H9 (cell line): ENCODE measurements around the gene C1orf74. TPM values are rescaled to one million over a fixed set of nuclear protein-coding genes. Genes with fewer than 3 reads are reported as not detected.

Experiments
- DNase-seq: peaks from one replicate; pipeline ENCODE4 v3.0.0-alpha.2; 2017
- H2AFZ ChIP-seq: one replicate; pipeline ENCODE4 v1.6.1; 2013; ENCODE audit warnings: mild to moderate bottlenecking, low read length, control low read depth, moderate library complexity
- H2AK5ac ChIP-seq: 2 replicates; pipeline ENCODE4 v1.6.1; 2013; ENCODE audit warnings: low read length, control low read depth, mixed read lengths; ENCODE audit not compliant: insufficient read length
- H2BK120ac ChIP-seq: one replicate; pipeline ENCODE4 v1.6.1; 2013; ENCODE audit warnings: low read depth, mild to moderate bottlenecking, low read length, control low read depth, inconsistent platforms; ENCODE audit not compliant: poor library complexity, severe bottlenecking
- H2BK12ac ChIP-seq: 2 replicates; pipeline ENCODE4 v1.6.1; 2013; ENCODE audit warnings: low read length, control low read depth, mixed read lengths, low read depth; ENCODE audit not compliant: insufficient read length
- H2BK15ac ChIP-seq: 2 replicates; pipeline ENCODE4 v1.6.1; 2013; ENCODE audit warnings: low read depth, low read length, control low read depth
- H2BK20ac ChIP-seq: one replicate; pipeline ENCODE4 v1.6.1; 2013; ENCODE audit warnings: low read depth, mild to moderate bottlenecking, low read length, control low read depth, inconsistent platforms; ENCODE audit not compliant: poor library complexity, severe bottlenecking
- H2BK5ac ChIP-seq: 2 replicates; pipeline ENCODE4 v1.6.1; 2013; ENCODE audit warnings: low read length, control low read depth, mixed read lengths; ENCODE audit not compliant: insufficient read length
- H3K14ac ChIP-seq: 2 replicates; pipeline ENCODE4 v1.6.1; 2013; ENCODE audit warnings: low read length, control low read depth; ENCODE audit not compliant: insufficient read depth
- H3K18ac ChIP-seq: 2 replicates; pipeline ENCODE4 v1.6.1; 2013; ENCODE audit warnings: low read depth, mild to moderate bottlenecking, mixed read lengths, low read length, control low read depth; ENCODE audit not compliant: insufficient read length
- H3K23ac ChIP-seq: 2 replicates; pipeline ENCODE4 v1.6.1; 2013; ENCODE audit warnings: low read length, control low read depth, mixed read lengths, low read depth; ENCODE audit not compliant: insufficient read length
- H3K23me2 ChIP-seq: 2 replicates; pipeline ENCODE4 v1.6.1; 2013; ENCODE audit warnings: low read depth, mild to moderate bottlenecking, mixed read lengths, low read length, control low read depth; ENCODE audit not compliant: insufficient read length, poor library complexity, severe bottlenecking
- H3K27ac ChIP-seq: 2 replicates; pipeline ENCODE4 v1.5.1; 2013; ENCODE audit warnings: low read length, control low read depth, mixed read lengths, low read depth; ENCODE audit not compliant: insufficient read length
- H3K27me3 ChIP-seq: 2 replicates; pipeline ENCODE4 v1.6.1; 2013; ENCODE audit warnings: low read length, control low read depth, inconsistent platforms; ENCODE audit not compliant: insufficient read depth
- H3K4ac ChIP-seq: 2 replicates; pipeline ENCODE4 v1.6.1; 2013; ENCODE audit warnings: low read depth, mild to moderate bottlenecking, control low read depth, inconsistent platforms, low read length, moderate library complexity
- H3K4me1 ChIP-seq: 2 replicates; pipeline ENCODE4 v1.6.1; 2013; ENCODE audit warnings: low read length, control low read depth, inconsistent platforms; ENCODE audit not compliant: insufficient read depth
- H3K4me2 ChIP-seq: 2 replicates; pipeline ENCODE4 v1.6.1; 2013; ENCODE audit warnings: low read length, control low read depth, mixed read lengths; ENCODE audit not compliant: insufficient read length, insufficient read depth
- H3K56ac ChIP-seq: 2 replicates; pipeline ENCODE4 v1.6.1; 2013; ENCODE audit warnings: low read depth, mild to moderate bottlenecking, mixed read lengths, low read length, control low read depth; ENCODE audit not compliant: insufficient read length
- H3K79me1 ChIP-seq: 2 replicates; pipeline ENCODE4 v1.6.1; 2013; ENCODE audit warnings: low read depth, mild to moderate bottlenecking, moderate library complexity, low read length, control low read depth, inconsistent platforms; ENCODE audit not compliant: insufficient read depth, poor library complexity, severe bottlenecking
- H3K79me2 ChIP-seq: 2 replicates; pipeline ENCODE4 v1.6.1; 2013; ENCODE audit warnings: low read length, control low read depth, inconsistent platforms; ENCODE audit not compliant: insufficient read depth
- H3K9ac ChIP-seq: 2 replicates; pipeline ENCODE4 v1.6.1; 2013; ENCODE audit warnings: low read length, control low read depth, mixed read lengths; ENCODE audit not compliant: insufficient read length; ENCODE audit errors: extremely low read depth
- H3K9me3 ChIP-seq: one replicate; pipeline ENCODE4 v1.6.1; 2013; ENCODE audit warnings: low read depth, low read length, inconsistent platforms; ENCODE audit not compliant: control insufficient read depth
- H3T11ph ChIP-seq: one replicate; pipeline ENCODE4 v1.6.1; 2013; ENCODE audit warnings: mild to moderate bottlenecking, low read length, control low read depth, inconsistent platforms
- H4K20me1 ChIP-seq: one replicate; pipeline ENCODE4 v1.6.1; 2013; ENCODE audit not compliant: control insufficient read depth, insufficient read length, insufficient read depth
- H4K5ac ChIP-seq: 2 replicates; pipeline ENCODE4 v1.6.1; 2013; ENCODE audit warnings: low read depth, mild to moderate bottlenecking, mixed read lengths, low read length, control low read depth; ENCODE audit not compliant: insufficient read length
- H4K8ac ChIP-seq: replicated peaks from 2 replicates; pipeline ENCODE4 v1.6.1; 2013; ENCODE audit warnings: low read length, control low read depth, mixed read lengths, low read depth; ENCODE audit not compliant: insufficient read length
- H4K91ac ChIP-seq: 2 replicates; pipeline ENCODE4 v1.6.1; 2013; ENCODE audit warnings: low read depth, mild to moderate bottlenecking, moderate library complexity, mixed read lengths, low read length, control low read depth; ENCODE audit not compliant: insufficient read length
- H3K27ac Mint-ChIP-seq, 3 experiments: 2 replicates in 2 of 3; 3 replicates in 1 of 3; pipeline ENCODE4 v1.8.0; 2020 to 2021; ENCODE audit warnings: mixed read lengths in 3 of 3, mild to moderate bottlenecking in 1 of 3, moderate library complexity in 1 of 3
- H3K27me3 Mint-ChIP-seq: 2 replicates; pipeline ENCODE4 v1.8.0; 2021; ENCODE audit warnings: low read depth, mild to moderate bottlenecking, moderate library complexity, mixed read lengths
- H3K36me3 Mint-ChIP-seq, 3 experiments: 2 replicates in 2 of 3; 3 replicates in 1 of 3; pipeline ENCODE4 v1.8.0; 2020 to 2021; ENCODE audit warnings: low read depth in 3 of 3, mixed read lengths in 3 of 3; ENCODE audit not compliant: insufficient read depth in 1 of 3
- H3K4me1 Mint-ChIP-seq, 2 experiments: 2 replicates each; pipeline ENCODE4 v1.8.0; 2020; ENCODE audit warnings: mixed read lengths in 2 of 2
- H3K4me3 Mint-ChIP-seq, 2 experiments: 2 replicates in 1 of 2; 3 replicates in 1 of 2; pipeline ENCODE4 v1.8.0; 2020 to 2021; ENCODE audit warnings: mild to moderate bottlenecking in 2 of 2, mixed read lengths in 2 of 2, moderate library complexity in 1 of 2
- H3K9me3 Mint-ChIP-seq, 2 experiments: 2 replicates in 1 of 2; 3 replicates in 1 of 2; pipeline ENCODE4 v1.8.0; 2020; ENCODE audit warnings: mild to moderate bottlenecking in 2 of 2, mixed read lengths in 2 of 2, moderate library complexity in 1 of 2
- total RNA-seq: library from RNA; stranded (reverse); gene quantifications from 2 replicates; pipeline ENCODE4 v1.2.1, GENCODE V29; 2021
- TF ChIP-seq, protein P1 (sequence below): fragments of 200-600 bp; sonication (generic); conservative IDR thresholded peaks from 3 replicates; pipeline ENCODE4 v1.8.0; 2021; ENCODE audit warnings: antibody characterized with exemption, mild to moderate bottlenecking

The C1orf74 gene
- total RNA-seq, 1 experiment from 2014 or later: 2.4 TPM

DNA sequence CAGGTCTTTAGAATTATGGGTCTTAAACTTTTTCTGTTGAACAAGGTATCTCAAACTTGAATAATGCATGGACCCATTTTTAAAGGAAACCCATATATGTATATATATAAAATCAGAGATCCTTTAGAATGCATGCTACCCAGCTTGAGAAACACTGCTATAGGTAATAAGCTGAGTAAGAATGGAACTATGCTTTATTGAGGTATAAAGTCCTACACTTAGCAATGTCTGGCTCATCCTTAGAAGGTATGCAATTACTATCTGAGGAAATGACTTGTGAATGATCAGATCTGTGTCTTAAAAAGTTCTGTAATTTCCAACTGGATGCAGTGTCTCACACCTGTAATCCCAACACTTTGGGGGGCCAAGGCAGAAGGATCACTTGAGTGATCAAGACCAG lies 17.3 kb downstream of the C1orf74 start:
- Mint-ChIP-seq H3K9me3 (no peaks in the 10 kb centered on the region; a peak in 1 of 5 replicates), H3K27ac (no peak overlapping the region), H3K4me3 (no peak overlapping the region), H3K27me3 (peaks cover 5% of the 10 kb centered on the region), H3K4me1 (peaks cover 0 to 6% of the 10 kb centered on the region in 2 experiments; a peak in 1 of 4 replicates), H3K36me3 (no peaks in the 10 kb centered on the region; a peak in 1 of 7 replicates)
- H4K5ac ChIP-seq: no peak overlapping the region
- no peaks in the 10 kb centered on the region for H3K79me2 ChIP-seq
- H3K56ac ChIP-seq: no peak overlapping the region
- no peak overlapping the region for H3T11ph ChIP-seq
- no peak overlapping the region for H3K27ac ChIP-seq
- H2BK12ac ChIP-seq: no peak overlapping the region
- no peak overlapping the region for H2AFZ ChIP-seq
- H3K18ac ChIP-seq: no peak overlapping the region
- H2BK20ac ChIP-seq: no peak overlapping the region
- H3K4me1 ChIP-seq: no peaks in the 10 kb centered on the region
- no peak overlapping the region for H2BK5ac ChIP-seq
- H3K9ac ChIP-seq: no peak overlapping the region
- no peak for DNase-seq
- H3K4me2 ChIP-seq: no peak overlapping the region
- H4K91ac ChIP-seq: no peak overlapping the region
- no peak overlapping the region for H2AK5ac ChIP-seq
- H2BK120ac ChIP-seq: no peak overlapping the region
- no peaks in the 10 kb centered on the region for H3K23me2 ChIP-seq
- H3K14ac ChIP-seq: no peak overlapping the region
- no peaks in the 10 kb centered on the region for H3K9me3 ChIP-seq
- TF ChIP-seq, protein P1, sequence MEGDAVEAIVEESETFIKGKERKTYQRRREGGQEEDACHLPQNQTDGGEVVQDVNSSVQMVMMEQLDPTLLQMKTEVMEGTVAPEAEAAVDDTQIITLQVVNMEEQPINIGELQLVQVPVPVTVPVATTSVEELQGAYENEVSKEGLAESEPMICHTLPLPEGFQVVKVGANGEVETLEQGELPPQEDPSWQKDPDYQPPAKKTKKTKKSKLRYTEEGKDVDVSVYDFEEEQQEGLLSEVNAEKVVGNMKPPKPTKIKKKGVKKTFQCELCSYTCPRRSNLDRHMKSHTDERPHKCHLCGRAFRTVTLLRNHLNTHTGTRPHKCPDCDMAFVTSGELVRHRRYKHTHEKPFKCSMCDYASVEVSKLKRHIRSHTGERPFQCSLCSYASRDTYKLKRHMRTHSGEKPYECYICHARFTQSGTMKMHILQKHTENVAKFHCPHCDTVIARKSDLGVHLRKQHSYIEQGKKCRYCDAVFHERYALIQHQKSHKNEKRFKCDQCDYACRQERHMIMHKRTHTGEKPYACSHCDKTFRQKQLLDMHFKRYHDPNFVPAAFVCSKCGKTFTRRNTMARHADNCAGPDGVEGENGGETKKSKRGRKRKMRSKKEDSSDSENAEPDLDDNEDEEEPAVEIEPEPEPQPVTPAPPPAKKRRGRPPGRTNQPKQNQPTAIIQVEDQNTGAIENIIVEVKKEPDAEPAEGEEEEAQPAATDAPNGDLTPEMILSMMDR: no peak
- H3K23ac ChIP-seq: no peak overlapping the region
- H3K79me1 ChIP-seq: no peaks in the 10 kb centered on the region
- no peak overlapping the region for H2BK15ac ChIP-seq
- no peak overlapping the region for H3K4ac ChIP-seq
- no peak overlapping the region for H4K8ac ChIP-seq
- no peaks in the 10 kb centered on the region for H3K27me3 ChIP-seq
- H4K20me1 ChIP-seq: peaks cover 3% of the 10 kb centered on the region
